ENCODE measurements around the gene ATOSA.

- TF ChIP-seq SUZ12 (IDR thresholded peaks at IDR 0.05; ENCODE audit: low read length): no peak
- TF ChIP-seq TBP (IDR thresholded peaks at IDR 0.05; ENCODE audit: low read depth, low read length): no peak
- no peak for TF ChIP-seq POLR2A (IDR thresholded peaks at IDR 0.05; ENCODE audit: control extremely low read depth in 1 of 2, low read depth in 2 of 2, low read length in 2 of 2)
- TF ChIP-seq CTCF (IDR thresholded peaks at IDR 0.05; ENCODE audit: control extremely low read depth in 1 of 3, insufficient read depth in 1 of 3, low read depth in 1 of 3, low read length in 3 of 3): no peak
- TF ChIP-seq JUND (IDR thresholded peaks at IDR 0.05; ENCODE audit: low read length): no peak
- no peak for TF ChIP-seq POLR2AphosphoS5 (IDR thresholded peaks at IDR 0.05; ENCODE audit: low read depth, low read length)
- no peak for TF ChIP-seq GABPA (IDR thresholded peaks at IDR 0.05; ENCODE audit: borderline replicate concordance, insufficient read depth, low read length)
- no peak for TF ChIP-seq MAX (IDR thresholded peaks at IDR 0.05)
- TF ChIP-seq CREB1 (IDR thresholded peaks at IDR 0.05): no peak
- no peak for TF ChIP-seq SP1 (IDR thresholded peaks at IDR 0.05; ENCODE audit: low read depth, low read length)
- TF ChIP-seq JUN (IDR thresholded peaks at IDR 0.05; ENCODE audit: low read depth, low read length): no peak
- TF ChIP-seq TEAD4 (IDR thresholded peaks at IDR 0.05; ENCODE audit: low read depth, low read length): no peak
- no peak for TF ChIP-seq NRF1 (IDR thresholded peaks at IDR 0.05; ENCODE audit: low read depth, low read length)
These were observed 49.7 kb upstream of the ATOSA start for GRCh38 chr15:52728899-52729298.

Measured in H1 (cell line).